Spinal cord (tissue), 10 donors: ENCODE measurements around the gene BCL11A. TPM values are rescaled to one million over a fixed set of nuclear protein-coding genes. Genes with fewer than 3 reads are reported as not detected.

Source experiments
- DNase-seq, 6 donors: peaks; one replicate each; pipeline versions ENCODE4 v3.0.0 to v3.0.0-alpha.2; 2013 to 2015; ENCODE audit warnings: low spot score in 6 of 6, low read depth in 4 of 6
- H3K27ac ChIP-seq: one replicate; pipeline ENCODE4 v1.5.1; 2013; ENCODE audit warnings: low read depth, low read length, control low read depth
- H3K27me3 ChIP-seq: one replicate; pipeline ENCODE4 v1.6.1; 2013; ENCODE audit warnings: low read length; ENCODE audit not compliant: control insufficient read depth, insufficient read depth
- H3K36me3 ChIP-seq: one replicate; pipeline ENCODE4 v1.6.1; 2013; ENCODE audit warnings: low read length; ENCODE audit not compliant: control insufficient read depth, insufficient read depth
- H3K4me1 ChIP-seq: one replicate; pipeline ENCODE4 v1.6.1; 2013; ENCODE audit warnings: low read length; ENCODE audit not compliant: control insufficient read depth, insufficient read depth
- H3K4me3 ChIP-seq: one replicate; pipeline ENCODE4 v1.5.1; 2013; ENCODE audit warnings: low read depth, low read length, control low read depth
- H3K9me3 ChIP-seq: one replicate; pipeline ENCODE4 v1.6.1; 2013; ENCODE audit warnings: low read length; ENCODE audit not compliant: control insufficient read depth, insufficient read depth
- WGBS: methylation state at CpG from one replicate; pipeline ENCODE4 v1.1.5; 2013; ENCODE audit warnings: missing lambda C conversion rate; ENCODE audit not compliant: insufficient coverage; 5-methylcytosine and 5-hydroxymethylcytosine counted together
- polyA plus RNA-seq, 2 donors: library from polyadenylated mRNA; unstranded; fragments of 120-200 nt; gene quantifications; one replicate each; pipeline ENCODE4 v1.2.1, GENCODE V29; 2013; ENCODE audit not compliant: insufficient read length in 2 of 2
- total RNA-seq, 2 donors: library from RNA; depleted of rRNA in 1 of 2; stranded (reverse); fragments of 120-200 nt in 1 of 2; fragments of >200 nt in 1 of 2; gene quantifications; one replicate each; pipeline versions ENCODE4 v1.2.3 to v1.2.4, GENCODE V29; 2013 to 2014
- donor health status: healthy.

The BCL11A gene
- total and polyA plus RNA-seq, 4 donors, result 14.9 to 61.6 (median 43.8) TPM

GRCh38 chr2:60496956-60497355, 56.5 kb downstream of the BCL11A start:
- peak in 1 of 6 donors; percentile 57 for DNase-seq
- no peaks in the 10 kb centered on the region for H3K4me1 ChIP-seq
- WGBS, result 84% methylated on average over 3 of the region's 5 CpGs
- H3K27me3 ChIP-seq, result no peaks in the 10 kb centered on the region
- no peak overlapping the region for H3K4me3 ChIP-seq
- H3K27ac ChIP-seq, result no peak overlapping the region
- no peaks in the 10 kb centered on the region for H3K9me3 ChIP-seq
- H3K36me3 ChIP-seq, result peaks cover 4% of the 10 kb centered on the region

- 75% methylated on average over 1 of the region's 1 CpG for WGBS
- no peak overlapping the region for H3K4me3 ChIP-seq
- H3K9me3 ChIP-seq, result no peaks in the 10 kb centered on the region
- no peaks in the 10 kb centered on the region for H3K27me3 ChIP-seq
- H3K4me1 ChIP-seq, result no peaks in the 10 kb centered on the region
- no peak for DNase-seq
- H3K27ac ChIP-seq, result no peak overlapping the region
- H3K36me3 ChIP-seq, result peaks cover 4% of the 10 kb centered on the region
These were observed 57.0 kb downstream of the BCL11A start for GRCh38 chr2:60496475-60496874.

GRCh38 chr2:60495041-60495625, 58.3 kb downstream of the BCL11A start:
- DNase-seq, result no peak
- Histone ChIP-seq H3K27ac (no peak overlapping the region), H3K27me3 (no peaks in the 10 kb centered on the region), H3K4me1 (no peaks in the 10 kb centered on the region), H3K36me3 (peaks cover 4% of the 10 kb centered on the region), H3K9me3 (no peaks in the 10 kb centered on the region), H3K4me3 (no peak overlapping the region)
- 92% methylated on average over 5 of the region's 6 CpGs for WGBS

- DNase-seq, result no peak
- Histone ChIP-seq H3K9me3 (no peaks in the 10 kb centered on the region), H3K4me3 (no peak overlapping the region), H3K27me3 (no peaks in the 10 kb centered on the region), H3K36me3 (no peaks in the 10 kb centered on the region), H3K27ac (no peak overlapping the region), H3K4me1 (no peaks in the 10 kb centered on the region)
- 80% methylated on average over 2 of the region's 4 CpGs for WGBS
These were observed 59.6 kb downstream of the BCL11A start for GRCh38 chr2:60493804-60494387.

GRCh38 chr2:60492548-60492947, 60.9 kb downstream of the BCL11A start:
- H3K27me3 ChIP-seq, result no peaks in the 10 kb centered on the region
- H3K4me3 ChIP-seq, result no peak overlapping the region
- no peaks in the 10 kb centered on the region for H3K4me1 ChIP-seq
- no peak overlapping the region for H3K27ac ChIP-seq
- no peak for DNase-seq
- no peaks in the 10 kb centered on the region for H3K36me3 ChIP-seq
- H3K9me3 ChIP-seq, result no peaks in the 10 kb centered on the region
- 88% methylated on average over 2 of the region's 4 CpGs for WGBS

- Histone ChIP-seq H3K36me3 (no peaks in the 10 kb centered on the region), H3K4me1 (no peaks in the 10 kb centered on the region), H3K27me3 (no peaks in the 10 kb centered on the region), H3K27ac (no peak overlapping the region), H3K9me3 (no peaks in the 10 kb centered on the region), H3K4me3 (no peak overlapping the region)
- no peak for DNase-seq
- 75% methylated on average over 4 of the region's 4 CpGs for WGBS
These were observed 62.6 kb downstream of the BCL11A start for GRCh38 chr2:60490848-60491247.

- DNase-seq, result no peak
- H3K4me1 ChIP-seq, result no peaks in the 10 kb centered on the region
- H3K27me3 ChIP-seq, result no peaks in the 10 kb centered on the region
- no peaks in the 10 kb centered on the region for H3K9me3 ChIP-seq
- no peak overlapping the region for H3K27ac ChIP-seq
- 100% methylated on average over 1 of the region's 1 CpG for WGBS
- no peak overlapping the region for H3K4me3 ChIP-seq
- H3K36me3 ChIP-seq, result no peaks in the 10 kb centered on the region
These were observed 63.0 kb downstream of the BCL11A start for GRCh38 chr2:60490441-60490840.

GRCh38 chr2:60489289-60489688, 64.2 kb downstream of the BCL11A start:
- Histone ChIP-seq H3K27ac (no peak overlapping the region), H3K27me3 (no peaks in the 10 kb centered on the region), H3K36me3 (no peaks in the 10 kb centered on the region), H3K4me3 (no peak overlapping the region), H3K4me1 (no peaks in the 10 kb centered on the region), H3K9me3 (no peaks in the 10 kb centered on the region)
- 73% methylated on average over 1 of the region's 4 CpGs for WGBS
- DNase-seq, result no peak

GRCh38 chr2:60488291-60488690, 65.2 kb downstream of the BCL11A start:
- H3K4me3 ChIP-seq, result no peak overlapping the region
- 100% methylated on average over 1 of the region's 3 CpGs for WGBS

GRCh38 chr2:60487174-60487573, 66.3 kb downstream of the BCL11A start:
- Histone ChIP-seq H3K27me3 (no peaks in the 10 kb centered on the region), H3K4me3 (no peak overlapping the region), H3K27ac (no peak overlapping the region), H3K4me1 (no peaks in the 10 kb centered on the region), H3K9me3 (no peaks in the 10 kb centered on the region), H3K36me3 (no peaks in the 10 kb centered on the region)
- no CpG with 5 or more reads among the region's 5 CpGs for WGBS
- DNase-seq, result no peak

More at GRCh38 chr2:60488291-60488690, 65.2 kb downstream of the BCL11A start:
- Histone ChIP-seq H3K27me3 (no peaks in the 10 kb centered on the region), H3K9me3 (no peaks in the 10 kb centered on the region), H3K36me3 (no peaks in the 10 kb centered on the region), H3K27ac (no peak overlapping the region), H3K4me1 (no peaks in the 10 kb centered on the region)
- DNase-seq, result no peak
